Endothelial cell of umbilical vein (primary cell): ENCODE measurements around the gene PGS1.

Source experiments
- EZH2 ChIP-seq: IDR thresholded peaks from 2 replicates; pipeline ENCODE4 v1.6.1; 2012; ENCODE audit warnings: borderline replicate concordance, low read depth, mild to moderate bottlenecking, moderate library complexity, low read length, inconsistent platforms; ENCODE audit not compliant: severe bottlenecking
- FOS ChIP-seq: IDR thresholded peaks from 2 replicates; pipeline ENCODE4 v1.6.1; 2011; ENCODE audit warnings: mild to moderate bottlenecking, low read length, moderate library complexity, borderline replicate concordance; ENCODE audit not compliant: insufficient read depth
- GATA2 ChIP-seq: IDR thresholded peaks from 2 replicates; pipeline ENCODE4 v1.7.0; 2011; ENCODE audit warnings: low read depth, mild to moderate bottlenecking, moderate library complexity, mixed read lengths, low read length; ENCODE audit not compliant: insufficient read length, insufficient read depth
- POLR2A ChIP-seq: IDR thresholded peaks from 2 replicates; pipeline ENCODE4 v1.6.1; 2012; ENCODE audit warnings: low read depth, mild to moderate bottlenecking, control low read depth, low read length
- POLR2AphosphoS5 ChIP-seq: IDR thresholded peaks from 2 replicates; pipeline ENCODE4 v1.6.1; 2012; ENCODE audit warnings: low read depth, mild to moderate bottlenecking, control low read depth, low read length, moderate library complexity; ENCODE audit not compliant: insufficient read depth
- TF ChIP-seq, protein P1 (sequence below), 2 donors: IDR thresholded peaks; 1 replicate in 1 of 2; 2 replicates in 1 of 2; pipeline ENCODE4 v1.5.1; 2011; ENCODE audit warnings: low read length in 2 of 2, mild to moderate bottlenecking in 2 of 2, moderate library complexity in 2 of 2, control low read depth in 1 of 2, inconsistent platforms in 1 of 2, low read depth in 1 of 2; ENCODE audit not compliant: insufficient read depth in 1 of 2; ENCODE audit errors: extremely low read depth in 1 of 2

DNA sequence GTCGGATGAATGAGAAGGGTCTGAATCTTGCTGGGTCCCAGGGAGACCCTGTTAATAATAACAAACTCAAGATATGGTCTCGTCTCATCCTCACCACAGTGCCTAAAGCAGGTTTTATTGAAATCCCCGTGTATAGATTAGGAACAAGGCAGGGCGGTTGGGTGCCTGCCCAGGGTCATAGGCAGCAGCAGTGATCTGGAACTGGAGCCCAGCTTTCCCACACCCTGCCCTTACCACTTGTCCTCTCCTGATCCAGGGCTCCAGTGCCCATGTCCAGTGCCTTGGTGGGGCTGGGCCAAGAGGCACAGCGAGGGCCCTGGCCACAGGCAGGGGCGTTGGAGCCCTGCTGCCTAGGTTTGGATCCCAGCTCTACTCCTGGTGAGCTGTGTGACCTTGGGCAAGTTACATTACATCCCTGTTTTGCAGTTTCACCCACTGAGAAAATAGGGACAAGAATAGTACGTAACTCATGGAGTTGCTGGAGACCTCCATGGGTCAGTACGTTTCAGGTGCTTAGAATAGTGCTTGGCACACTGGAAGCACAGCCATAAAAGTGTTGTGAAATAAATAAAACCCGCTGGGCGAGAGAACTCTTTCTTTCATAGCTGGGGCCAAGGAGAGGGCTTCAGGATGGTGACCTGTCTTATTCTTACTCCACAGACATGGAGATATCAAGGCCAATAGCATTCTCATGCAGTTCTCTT, 32.5 kb upstream of the PGS1 start:
- TF ChIP-seq FOS (no peak), POLR2A (no peak), GATA2 (no peak), EZH2 (no peak), POLR2AphosphoS5 (no peak)
- TF ChIP-seq, protein P1, sequence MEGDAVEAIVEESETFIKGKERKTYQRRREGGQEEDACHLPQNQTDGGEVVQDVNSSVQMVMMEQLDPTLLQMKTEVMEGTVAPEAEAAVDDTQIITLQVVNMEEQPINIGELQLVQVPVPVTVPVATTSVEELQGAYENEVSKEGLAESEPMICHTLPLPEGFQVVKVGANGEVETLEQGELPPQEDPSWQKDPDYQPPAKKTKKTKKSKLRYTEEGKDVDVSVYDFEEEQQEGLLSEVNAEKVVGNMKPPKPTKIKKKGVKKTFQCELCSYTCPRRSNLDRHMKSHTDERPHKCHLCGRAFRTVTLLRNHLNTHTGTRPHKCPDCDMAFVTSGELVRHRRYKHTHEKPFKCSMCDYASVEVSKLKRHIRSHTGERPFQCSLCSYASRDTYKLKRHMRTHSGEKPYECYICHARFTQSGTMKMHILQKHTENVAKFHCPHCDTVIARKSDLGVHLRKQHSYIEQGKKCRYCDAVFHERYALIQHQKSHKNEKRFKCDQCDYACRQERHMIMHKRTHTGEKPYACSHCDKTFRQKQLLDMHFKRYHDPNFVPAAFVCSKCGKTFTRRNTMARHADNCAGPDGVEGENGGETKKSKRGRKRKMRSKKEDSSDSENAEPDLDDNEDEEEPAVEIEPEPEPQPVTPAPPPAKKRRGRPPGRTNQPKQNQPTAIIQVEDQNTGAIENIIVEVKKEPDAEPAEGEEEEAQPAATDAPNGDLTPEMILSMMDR (IDR thresholded peaks at IDR 0.05; ENCODE audit: extremely low read depth in 1 of 2, insufficient read depth in 1 of 2, low read depth in 1 of 2, low read length in 2 of 2): no peak
